ENCODE data around the gene EFCAB8.

The EFCAB8 gene

GRCh38 chr20:33008336-33009213 lies 149.9 kb downstream of the EFCAB8 start:
- H3K4me3 ChIP-seq (ENCODE audit: low read depth, low read length) = no peak overlapping the region
- no peak for TF ChIP-seq CTCF (IDR thresholded peaks at IDR 0.05; ENCODE audit: borderline replicate concordance, insufficient read depth, low read depth, low read length)

GRCh38 chr20:33009214-33010132 lies 150.8 kb downstream of the EFCAB8 start:
- no peak overlapping the region for H3K4me3 ChIP-seq (ENCODE audit: low read depth, low read length)
- TF ChIP-seq CTCF (IDR thresholded peaks at IDR 0.05; ENCODE audit: borderline replicate concordance, insufficient read depth, low read depth, low read length) = no peak

- TF ChIP-seq CTCF (IDR thresholded peaks at IDR 0.05; ENCODE audit: borderline replicate concordance, insufficient read depth, low read depth, low read length) = no peak
- no peak overlapping the region for H3K4me3 ChIP-seq (ENCODE audit: low read depth, low read length)
Measured at GRCh38 chr20:33010133-33010504, 151.4 kb downstream of the EFCAB8 start.

- no peak overlapping the region for H3K4me3 ChIP-seq (ENCODE audit: low read depth, low read length)
- TF ChIP-seq CTCF (IDR thresholded peaks at IDR 0.05; ENCODE audit: borderline replicate concordance, insufficient read depth, low read depth, low read length) = no peak
Measured at GRCh38 chr20:33010674-33011449, 152.1 kb downstream of the EFCAB8 start.
